Astrocyte (in vitro differentiated cells and primary cell): ENCODE data around the gene ADAM20. TPM values are rescaled to one million over a fixed set of nuclear protein-coding genes. Genes with fewer than 3 reads are reported as not detected.
"Not testable (repeated sequence)": the region's sequence is repeated elsewhere in the genome, so short reads cannot be mapped to it uniquely, and the experiment has no call there.

Experiments used
- DNase-seq: peaks from one replicate; pipeline ENCODE4 v3.0.0-alpha.2; 2010; ENCODE audit warnings: low read depth
- FAIRE-seq: peaks from 2 replicates; lab custom pipeline; 2011; peaks lifted over from hg19 to GRCh38; lab: Jason Lieb, UNC
- H2AFZ ChIP-seq: 2 replicates; pipeline ENCODE4 v1.6.0; 2012; ENCODE audit warnings: low read depth, low read length, inconsistent platforms
- H3K27ac ChIP-seq: 2 replicates; pipeline ENCODE4 v1.5.1; 2011; ENCODE audit warnings: low read depth, low read length, inconsistent platforms
- H3K27me3 ChIP-seq: 2 replicates; pipeline ENCODE4 v1.6.0; 2011; ENCODE audit warnings: low read length, inconsistent platforms; ENCODE audit not compliant: insufficient read depth
- H3K36me3 ChIP-seq: 2 replicates; pipeline ENCODE4 v1.5.1; 2011; ENCODE audit warnings: low read length, inconsistent platforms; ENCODE audit not compliant: insufficient read depth
- H3K4me1 ChIP-seq: 2 replicates; pipeline ENCODE4 v1.5.1; 2011; ENCODE audit warnings: low read length, inconsistent platforms; ENCODE audit not compliant: insufficient read depth
- H3K4me2 ChIP-seq: 2 replicates; pipeline ENCODE4 v1.6.0; 2012; ENCODE audit warnings: low read length, inconsistent platforms
- H3K4me3 ChIP-seq: 2 replicates; pipeline ENCODE4 v1.5.1; 2011; ENCODE audit warnings: low read depth, mild to moderate bottlenecking, low read length, inconsistent platforms; ENCODE audit not compliant: insufficient read depth
- H3K79me2 ChIP-seq: 2 replicates; pipeline ENCODE4 v1.6.0; 2012; ENCODE audit warnings: mild to moderate bottlenecking, low read length, inconsistent platforms; ENCODE audit not compliant: insufficient read depth
- H3K9ac ChIP-seq: 2 replicates; pipeline ENCODE4 v1.6.0; 2012; ENCODE audit warnings: mild to moderate bottlenecking, low read length, inconsistent platforms
- H3K9me3 ChIP-seq: 2 replicates; pipeline ENCODE4 v1.5.1; 2012; ENCODE audit warnings: low read depth, mild to moderate bottlenecking, low read length, inconsistent platforms; ENCODE audit not compliant: insufficient read depth
- H4K20me1 ChIP-seq: 2 replicates; pipeline ENCODE4 v1.6.0; 2012; ENCODE audit warnings: low read length, inconsistent platforms; ENCODE audit not compliant: insufficient read depth
- H3K27ac Mint-ChIP-seq: one replicate; pipeline ENCODE4 v1.8.0; 2021; ENCODE audit warnings: mild to moderate bottlenecking, mixed read lengths; ENCODE audit not compliant: unreplicated experiment
- H3K27me3 Mint-ChIP-seq: one replicate; pipeline ENCODE4 v1.8.0; 2021; ENCODE audit warnings: low read depth, mixed read lengths; ENCODE audit not compliant: unreplicated experiment
- H3K36me3 Mint-ChIP-seq: one replicate; pipeline ENCODE4 v1.8.0; 2021; ENCODE audit warnings: low read depth, mixed read lengths; ENCODE audit not compliant: unreplicated experiment
- H3K4me1 Mint-ChIP-seq: one replicate; pipeline ENCODE4 v1.8.0; 2021; ENCODE audit warnings: low read depth, mixed read lengths; ENCODE audit not compliant: unreplicated experiment
- H3K4me3 Mint-ChIP-seq: one replicate; pipeline ENCODE4 v1.8.0; 2021; ENCODE audit warnings: mild to moderate bottlenecking, moderate library complexity, mixed read lengths; ENCODE audit not compliant: unreplicated experiment
- H3K9me3 Mint-ChIP-seq: one replicate; pipeline ENCODE4 v1.8.0; 2021; ENCODE audit warnings: mild to moderate bottlenecking, mixed read lengths; ENCODE audit not compliant: unreplicated experiment
- CTCF ChIP-seq: IDR thresholded peaks from 2 replicates; pipeline ENCODE4 v1.5.1; 2011; ENCODE audit warnings: low read depth, mild to moderate bottlenecking, inconsistent platforms, low read length, moderate library complexity; ENCODE audit not compliant: insufficient read depth
- EZH2 ChIP-seq: IDR thresholded peaks from 2 replicates; pipeline ENCODE4 v1.6.1; 2012; ENCODE audit warnings: mild to moderate bottlenecking, low read length, inconsistent platforms; ENCODE audit not compliant: insufficient read depth
- total RNA-seq: library from RNA; stranded (reverse); gene quantifications from 2 replicates; pipeline ENCODE4 v1.2.1, GENCODE V29; 2021

The ADAM20 gene
- total RNA-seq, 1 donor from 2014 or later: 0.95 TPM

GRCh38 chr14:70475459-70475858 lies 59.3 kb downstream of the ADAM20 start:
- H3K79me2 ChIP-seq, DNase-seq, H3K4me3 Mint-ChIP-seq, H4K20me1 ChIP-seq, H3K4me1 ChIP-seq, H3K36me3 ChIP-seq, H3K9me3 ChIP-seq, H3K9ac ChIP-seq, FAIRE-seq, H3K27ac ChIP-seq, H3K9me3 Mint-ChIP-seq, H3K27me3 Mint-ChIP-seq, H3K27ac Mint-ChIP-seq, H2AFZ ChIP-seq, H3K4me3 ChIP-seq, H3K4me2 ChIP-seq, H3K4me1 Mint-ChIP-seq, H3K27me3 ChIP-seq: not testable (repeated sequence)
- H3K36me3 Mint-ChIP-seq: peaks cover 20% of the 10 kb centered on the region

- Mint-ChIP-seq H3K36me3 (peaks cover 29% of the 10 kb centered on the region), H3K27ac (no peak overlapping the region), H3K9me3 (peaks cover 4% of the 10 kb centered on the region), H3K4me1 (no peaks in the 10 kb centered on the region), H3K4me3 (no peak overlapping the region), H3K27me3 (no peaks in the 10 kb centered on the region)
- Histone ChIP-seq H3K4me2 (no peak overlapping the region), H3K9ac (no peak overlapping the region), H3K27ac (no peak overlapping the region), H3K27me3 (no peaks in the 10 kb centered on the region), H3K4me1 (no peaks in the 10 kb centered on the region), H3K4me3 (no peak overlapping the region), H2AFZ (no peak overlapping the region), H3K79me2 (no peaks in the 10 kb centered on the region), H4K20me1 (no peaks in the 10 kb centered on the region), H3K9me3 (no peaks in the 10 kb centered on the region), H3K36me3 (no peaks in the 10 kb centered on the region)
- TF ChIP-seq EZH2: no peak
- no peak for TF ChIP-seq CTCF
- no peak for FAIRE-seq
- no peak for DNase-seq
Observed at GRCh38 chr14:70473825-70474224, 61.0 kb downstream of the ADAM20 start.

Other genes starting within 250 kb of the ADAM20 start
- gene COX16, start 175.3 kb downstream of the ADAM20 start, total RNA-seq: 65.8 TPM in 2 replicates
- gene SYNJ2BP, start 117.9 kb downstream of the ADAM20 start, total RNA-seq: 31.7 and 35.7 TPM in 2 replicates
- gene ADAM21, start 82.8 kb downstream of the ADAM20 start, total RNA-seq: 0.94 and 1.1 TPM in 2 replicates
- 43.4 and 43.5 TPM in 2 replicates for gene MED6, start 65.7 kb upstream of the ADAM20 start, total RNA-seq
- gene TTC9, start 106.9 kb upstream of the ADAM20 start, total RNA-seq: 6.9 and 8.4 TPM in 2 replicates